ENCODE measurements around the gene PNKP. TPM values are rescaled to one million over a fixed set of nuclear protein-coding genes. Genes with fewer than 3 reads are reported as not detected.

PNKP gene
- total RNA-seq, 1 donor from 2014 or later = 57.6 TPM

- peak; percentile 99 for DNase-seq (ENCODE audit: low spot score)
These were observed 9.1 kb upstream of the PNKP start for GRCh38 chr19:49876422-49877019.

DNA sequence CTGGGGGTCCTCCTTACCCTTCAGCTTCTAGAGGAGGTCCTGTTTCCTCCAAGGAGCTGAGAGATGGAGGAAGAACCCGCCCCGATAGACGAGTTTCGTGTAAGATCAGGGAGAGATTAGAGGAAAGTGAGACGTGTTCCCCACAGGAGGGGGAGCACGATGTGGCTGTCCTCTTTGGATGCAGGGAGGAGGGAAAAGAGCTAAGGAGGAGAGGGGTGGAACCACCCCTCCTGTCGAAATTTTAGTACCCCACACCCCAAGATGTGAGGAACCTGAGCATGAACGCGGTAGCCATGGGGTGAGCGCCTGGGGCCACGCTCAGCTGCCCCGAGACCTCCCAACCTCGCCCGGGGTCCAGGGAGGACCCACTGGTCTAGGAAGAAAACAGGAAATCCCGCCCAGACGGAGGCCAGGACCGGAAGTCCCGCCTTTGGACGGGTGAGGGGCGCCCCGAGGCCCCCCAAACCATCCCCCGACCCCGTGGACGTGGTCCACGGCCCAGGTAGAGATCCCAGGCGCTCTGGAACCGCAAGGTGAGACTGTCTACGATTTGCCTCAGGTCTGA, 8.6 kb upstream of the PNKP start:
- DNase-seq (ENCODE audit: low spot score) = no peak

DNA sequence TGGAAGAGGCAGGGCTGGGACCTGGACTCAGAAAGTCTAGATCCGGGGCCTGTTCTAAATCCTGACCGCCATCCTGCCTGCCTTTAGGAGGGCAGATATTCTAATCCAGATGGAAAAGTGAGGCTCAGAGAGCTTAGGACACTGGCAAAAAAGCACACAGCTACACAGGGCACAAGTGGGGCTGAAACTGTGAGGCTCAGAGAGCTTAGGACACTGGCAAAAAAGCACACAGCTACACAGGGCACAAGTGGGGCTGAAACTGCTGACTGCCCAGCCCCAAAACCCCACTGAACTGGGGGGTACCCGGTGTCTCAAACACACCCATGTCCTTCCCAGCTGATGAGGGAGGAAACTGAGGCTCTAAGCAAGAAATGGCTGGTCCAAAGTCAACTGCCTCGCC, 7.8 kb upstream of the PNKP start:
- no peak for DNase-seq (ENCODE audit: low spot score)

GRCh38 chr19:49874503-49875157, 7.3 kb upstream of the PNKP start:
- no peak for DNase-seq (ENCODE audit: low spot score)

DNA sequence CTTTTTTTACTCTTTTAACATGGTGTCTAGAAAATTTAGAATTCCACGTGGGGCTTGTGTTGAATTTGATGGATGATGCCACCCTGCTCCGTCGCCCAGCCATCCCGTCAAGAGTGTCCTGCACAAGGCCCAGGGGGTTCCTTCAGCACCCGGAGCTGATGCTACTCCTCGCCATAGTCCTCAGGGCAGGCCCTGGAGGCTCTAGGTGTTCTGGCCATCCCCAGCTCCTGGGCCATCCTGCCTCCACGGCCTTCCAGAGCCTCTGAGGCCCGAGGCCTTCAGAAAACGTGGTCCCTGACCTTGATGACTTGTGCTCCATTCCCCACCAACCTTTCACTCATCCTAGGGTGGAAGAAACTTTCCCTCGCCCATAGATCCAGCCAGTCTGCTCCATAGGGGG, 6.5 kb upstream of the PNKP start:
- DNase-seq (ENCODE audit: low spot score) = no peak

DNA sequence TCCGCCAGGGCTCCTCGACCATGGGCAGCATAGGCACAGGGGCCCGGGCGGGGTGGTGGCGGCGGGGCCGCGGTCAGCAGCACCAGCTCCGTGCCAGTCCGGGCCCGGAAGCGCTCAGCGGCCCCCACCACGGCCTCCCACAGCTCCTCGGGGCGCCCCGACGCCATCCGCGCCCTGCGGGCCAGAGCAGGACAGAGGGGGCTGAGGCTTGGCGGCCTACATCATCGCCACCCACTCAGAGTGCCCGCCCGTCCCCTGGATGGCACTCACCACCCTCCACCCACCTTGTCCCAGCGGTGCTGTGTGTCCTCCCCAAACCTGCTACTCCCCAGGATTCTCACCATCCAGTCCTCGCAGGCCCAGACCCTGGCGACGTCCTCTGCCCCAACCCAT, 5.7 kb upstream of the PNKP start:
- DNase-seq (ENCODE audit: low spot score) = no peak

DNA sequence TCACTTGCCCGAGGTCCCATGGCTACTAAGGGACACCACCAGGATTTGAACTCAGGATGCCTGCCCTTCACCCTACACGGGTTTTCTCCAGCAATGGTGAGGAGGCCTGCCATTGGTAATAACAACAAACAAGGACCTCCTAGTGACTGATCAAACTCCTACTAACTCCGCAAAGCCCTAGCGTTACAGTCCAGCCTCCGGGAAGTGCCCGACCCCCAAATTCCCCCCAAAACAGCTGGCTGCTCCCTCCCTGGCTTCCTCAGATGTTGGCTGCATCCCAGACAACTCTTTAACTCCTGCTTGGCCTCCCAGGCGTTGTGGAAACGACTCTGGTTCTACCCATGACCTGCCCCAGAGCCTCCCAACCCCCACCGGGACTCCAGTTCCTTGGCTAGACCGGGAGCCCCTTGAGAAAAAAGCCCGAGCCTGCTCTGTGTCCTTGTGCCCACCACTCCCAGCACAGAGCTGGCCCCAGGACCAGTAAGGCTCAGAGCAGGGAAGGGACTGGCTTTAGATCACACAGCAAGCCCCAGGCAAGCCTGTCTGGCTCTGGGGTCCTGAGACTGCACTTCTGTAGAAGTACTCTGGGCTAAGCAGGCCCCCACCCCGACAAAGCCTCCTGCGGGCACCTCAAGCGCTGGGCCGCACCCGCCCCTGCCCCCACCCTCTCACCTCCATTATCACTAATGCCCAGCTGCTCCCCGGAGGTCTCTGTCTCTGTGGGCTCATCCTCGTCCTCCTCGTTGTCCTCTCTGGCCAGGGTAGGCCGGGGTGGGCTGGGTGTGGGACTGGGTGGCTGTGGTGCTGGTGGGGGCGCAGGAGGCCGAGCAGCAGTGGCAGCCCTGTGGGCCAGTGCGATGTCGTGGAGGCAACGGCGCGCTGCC, 5.1 kb upstream of the PNKP start:
- no peak for DNase-seq (ENCODE audit: low spot score)

- no peak for DNase-seq (ENCODE audit: low spot score)
These were observed 4.1 kb upstream of the PNKP start for GRCh38 chr19:49871349-49871985.

- DNase-seq (ENCODE audit: low spot score) = no peak
These were observed 3.0 kb upstream of the PNKP start for GRCh38 chr19:49870309-49870901.

DNA sequence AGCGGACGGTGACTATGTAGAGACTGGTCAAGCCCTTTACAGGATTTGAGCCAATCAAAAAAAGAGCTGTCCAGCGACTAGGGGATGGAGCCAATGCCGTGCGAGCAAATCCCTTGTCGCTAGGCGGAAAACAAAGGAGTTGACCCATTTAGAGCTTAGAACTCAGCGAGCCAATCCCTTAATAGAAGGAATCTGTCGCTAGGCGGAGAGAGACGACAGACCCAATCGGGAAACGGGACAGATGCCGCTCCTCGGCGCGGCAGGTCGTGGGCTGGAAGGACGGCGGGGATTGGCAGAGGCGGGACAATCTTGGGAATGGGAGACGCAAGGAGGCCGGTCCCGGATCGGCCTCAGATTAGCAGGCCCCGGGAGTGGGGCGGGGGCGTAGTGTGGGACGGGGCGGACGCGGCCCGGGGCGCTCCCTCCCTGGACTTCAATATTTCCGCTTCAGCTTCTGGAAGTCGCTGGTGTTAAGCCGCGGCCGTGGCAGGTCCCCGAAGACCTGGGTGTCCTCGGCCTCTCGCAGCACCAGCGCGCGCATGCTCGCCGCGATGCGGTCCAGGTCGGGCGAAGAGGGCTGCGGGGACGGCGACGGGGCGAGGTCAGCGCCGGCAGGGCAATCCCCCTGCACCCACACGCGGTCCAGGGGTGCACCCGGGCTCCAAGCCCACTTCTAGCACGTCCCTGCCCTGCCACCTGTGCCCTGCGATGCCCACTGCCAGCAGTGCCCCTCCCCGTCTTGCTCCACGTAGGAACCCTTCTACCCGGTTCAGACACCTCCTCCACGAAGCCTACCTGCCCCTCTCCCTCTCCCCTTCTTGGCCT, 2.3 kb upstream of the PNKP start:
- DNase-seq (ENCODE audit: low spot score) = peak; percentile 98

DNA sequence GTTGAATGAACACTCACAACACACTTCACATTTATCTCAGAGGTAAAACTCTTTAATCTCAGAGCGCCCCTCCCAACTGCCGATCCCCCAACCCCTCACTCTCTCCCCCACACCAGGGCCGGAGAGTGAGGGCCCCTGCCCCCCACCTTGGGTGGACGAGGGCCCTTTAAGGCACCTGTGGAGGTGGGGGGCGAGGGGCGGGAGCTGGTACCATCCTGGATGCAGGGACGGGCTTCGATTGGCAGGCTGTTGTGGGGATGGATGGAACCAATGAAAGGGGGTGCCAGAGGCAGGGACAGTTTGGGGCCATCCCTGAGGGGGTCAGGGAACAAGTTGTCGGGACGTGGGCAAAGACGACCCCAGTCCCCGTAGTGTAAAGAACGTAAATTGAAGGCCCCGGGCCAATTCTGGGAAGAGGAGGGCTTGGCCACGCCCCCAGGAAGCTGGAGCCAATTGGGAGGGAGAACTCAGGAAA, 1.7 kb upstream of the PNKP start:
- no peak for DNase-seq (ENCODE audit: low spot score)

DNA sequence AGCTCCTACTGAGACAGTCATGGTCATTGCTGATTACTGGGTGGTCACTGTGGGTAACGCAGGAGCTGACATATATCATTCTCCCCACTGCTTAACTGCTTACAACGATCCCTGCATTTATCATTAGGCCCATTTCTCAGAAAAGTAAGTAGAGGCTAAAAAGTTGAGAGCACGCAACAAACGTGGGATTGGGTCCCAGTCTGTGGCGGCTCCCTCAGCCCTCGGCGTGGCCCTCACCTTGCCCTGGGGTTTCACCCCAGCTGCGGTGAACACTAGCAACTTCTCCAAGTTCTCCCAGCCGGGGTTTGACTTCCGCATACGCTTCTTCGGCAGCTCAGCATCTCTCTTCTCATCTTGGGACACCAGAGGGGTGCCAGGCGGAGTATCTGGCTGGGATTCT, 2.5 kb downstream of the PNKP start:
- DNase-seq (ENCODE audit: low spot score) = no peak

GRCh38 chr19:49863935-49864320, 3.4 kb downstream of the PNKP start:
- no peak for DNase-seq (ENCODE audit: low spot score)

GRCh38 chr19:49863254-49863934, 4.0 kb downstream of the PNKP start:
- no peak for DNase-seq (ENCODE audit: low spot score)

- DNase-seq (ENCODE audit: low spot score) = no peak
These were observed 4.8 kb downstream of the PNKP start for GRCh38 chr19:49862391-49863253.

GRCh38 chr19:49861541-49862378, 5.6 kb downstream of the PNKP start:
- no peak for DNase-seq (ENCODE audit: low spot score)

DNA sequence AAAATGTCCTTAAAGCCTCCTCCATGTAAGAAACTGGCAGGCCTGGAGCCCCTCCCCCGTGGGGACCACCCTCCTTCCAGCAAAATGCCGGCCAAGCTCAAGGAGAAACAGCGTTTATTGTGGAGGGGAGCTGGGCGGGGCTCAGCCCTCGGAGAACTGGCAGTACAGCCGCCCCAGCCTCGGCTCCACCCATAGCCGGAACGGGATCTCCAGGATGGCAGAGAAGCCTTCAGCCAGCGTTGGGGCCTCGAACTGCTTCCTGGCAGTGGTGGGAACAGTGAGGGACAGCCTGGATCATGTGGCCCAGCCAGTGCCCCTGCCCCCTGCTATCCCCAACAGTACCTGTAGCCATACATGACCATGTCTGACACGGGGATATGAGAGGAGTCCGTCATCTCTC, 6.3 kb downstream of the PNKP start:
- no peak for DNase-seq (ENCODE audit: low spot score)

Data from mesenteric fat pad (tissue), 1 donor.